Fibroblast of skin of scalp (primary cell): ENCODE results near the gene NLRP5.
"Not testable (repeated sequence)": the region's sequence is repeated elsewhere in the genome, so short reads cannot be mapped to it uniquely, and the experiment has no call there.

Experiments
- DNase-seq: peaks from one replicate; pipeline ENCODE4 v3.0.0-alpha.2; 2013

The NLRP5 gene

GRCh38 chr19:56079609-56080008, 93.0 kb downstream of the NLRP5 start:
- no peak for DNase-seq

- DNase-seq: peak; percentile 83
Observed at GRCh38 chr19:56080669-56081401, 94.3 kb downstream of the NLRP5 start.

GRCh38 chr19:56083668-56084067, 97.1 kb downstream of the NLRP5 start:
- no peak for DNase-seq

- DNase-seq: no peak
Observed at GRCh38 chr19:56084835-56085536, 98.4 kb downstream of the NLRP5 start.

GRCh38 chr19:56085571-56086275, 99.1 kb downstream of the NLRP5 start:
- DNase-seq: no peak

- no peak for DNase-seq
Observed at GRCh38 chr19:56086671-56087430, 100.3 kb downstream of the NLRP5 start.

- DNase-seq: no peak
Observed at GRCh38 chr19:56087647-56088496, 101.3 kb downstream of the NLRP5 start.

GRCh38 chr19:56088497-56089215, 102.1 kb downstream of the NLRP5 start:
- no peak for DNase-seq

GRCh38 chr19:56089344-56089743, 102.8 kb downstream of the NLRP5 start:
- no peak for DNase-seq

GRCh38 chr19:56091066-56091490, 104.5 kb downstream of the NLRP5 start:
- peak; percentile 27 for DNase-seq

- no peak for DNase-seq
Observed at GRCh38 chr19:56091751-56092546, 105.4 kb downstream of the NLRP5 start.

GRCh38 chr19:56092685-56093631, 106.4 kb downstream of the NLRP5 start:
- DNase-seq: no peak

- DNase-seq: no peak
Observed at GRCh38 chr19:56094449-56094848, 107.9 kb downstream of the NLRP5 start.

GRCh38 chr19:56096665-56097064, 110.1 kb downstream of the NLRP5 start:
- DNase-seq: no peak

- DNase-seq: no peak
Observed at GRCh38 chr19:56097306-56097705, 110.7 kb downstream of the NLRP5 start.

- DNase-seq: no peak
Observed at GRCh38 chr19:56097776-56098175, 111.2 kb downstream of the NLRP5 start.

- DNase-seq: not testable (repeated sequence)
Observed at GRCh38 chr19:56098237-56098636, 111.7 kb downstream of the NLRP5 start.

GRCh38 chr19:56098731-56099568, 112.4 kb downstream of the NLRP5 start:
- DNase-seq: no peak
